GM19328 (cell line): ENCODE results near the gene SAP130.

ENCODE experiments used
- ATAC-seq: cut with Tn5 transposase; IDR thresholded peaks from one replicate; pipeline ENCODE4 v1.9.1; 2021; ENCODE audit warnings: mild to moderate bottlenecking, moderate library complexity; ENCODE audit not compliant: unreplicated experiment

Gene SAP130

DNA sequence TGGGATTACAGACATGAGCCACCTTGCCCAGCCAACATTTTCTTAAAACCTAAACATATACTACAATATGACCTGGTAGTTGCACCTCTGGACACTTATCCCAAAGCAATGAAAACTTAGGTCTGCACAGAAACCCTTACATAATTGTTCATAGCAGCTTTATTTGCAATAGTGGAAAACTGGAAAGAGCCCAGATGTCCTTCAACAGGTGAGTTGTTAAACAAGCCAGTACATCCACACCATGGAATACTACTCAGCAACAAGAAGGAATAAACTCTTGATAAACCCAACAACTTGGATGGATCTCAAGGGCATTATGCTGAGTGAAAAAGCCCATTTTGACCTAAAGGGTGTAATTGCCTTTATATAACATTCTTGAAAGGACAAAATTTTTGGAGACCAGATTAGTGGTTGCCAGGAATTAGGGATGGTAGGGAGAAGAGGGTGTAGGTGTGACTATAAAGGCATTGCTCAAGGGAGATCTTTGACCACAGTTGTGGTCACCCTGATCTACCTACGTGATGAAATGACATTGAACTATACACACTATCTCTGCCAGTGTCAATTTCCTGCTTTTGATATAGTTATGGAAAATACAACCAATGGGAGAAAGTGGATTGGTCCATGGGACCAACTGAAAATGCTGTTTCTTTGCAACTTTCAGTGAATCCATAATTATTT, 130.2 kb downstream of the SAP130 start:
- ATAC-seq = no peak

DNA sequence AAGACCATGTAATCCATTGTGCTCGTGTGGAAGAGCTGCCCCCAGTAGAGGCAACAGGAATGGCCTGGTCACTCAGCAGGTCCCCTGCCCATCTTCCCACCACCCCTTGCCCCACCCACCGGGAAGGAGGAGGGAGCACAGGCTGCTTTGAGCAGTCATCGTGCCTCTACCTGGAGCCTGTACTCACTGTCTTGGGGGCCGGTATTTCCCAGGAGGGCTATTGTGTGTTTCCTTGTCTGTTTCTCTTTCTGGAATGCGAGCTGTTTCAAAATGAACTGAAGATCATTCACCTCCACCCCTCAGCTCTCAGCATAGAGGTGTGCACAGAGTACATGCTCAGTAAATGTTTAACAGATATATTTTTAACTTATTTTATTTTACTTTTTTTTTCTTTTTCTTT, 134.4 kb downstream of the SAP130 start:
- no peak for ATAC-seq

DNA sequence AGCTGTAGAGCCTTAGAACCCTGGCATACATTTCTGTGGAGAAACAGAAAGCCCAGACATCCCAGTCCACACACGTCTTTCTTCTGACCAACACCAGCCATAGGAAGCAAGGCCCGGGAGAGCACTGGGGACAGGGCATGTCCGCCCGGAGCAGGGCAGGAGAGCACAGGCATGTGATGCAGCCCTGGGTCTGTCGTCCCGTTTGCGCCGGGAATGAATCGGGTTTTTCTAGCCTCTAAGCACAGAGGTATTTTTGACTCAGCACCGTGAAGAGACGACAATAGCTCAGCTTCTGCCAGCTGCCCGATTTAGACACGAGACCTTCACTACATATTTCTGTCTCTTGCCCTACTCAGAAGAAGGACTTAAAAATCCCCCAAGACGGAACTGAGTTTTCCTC, 134.8 kb downstream of the SAP130 start:
- ATAC-seq = no peak

DNA sequence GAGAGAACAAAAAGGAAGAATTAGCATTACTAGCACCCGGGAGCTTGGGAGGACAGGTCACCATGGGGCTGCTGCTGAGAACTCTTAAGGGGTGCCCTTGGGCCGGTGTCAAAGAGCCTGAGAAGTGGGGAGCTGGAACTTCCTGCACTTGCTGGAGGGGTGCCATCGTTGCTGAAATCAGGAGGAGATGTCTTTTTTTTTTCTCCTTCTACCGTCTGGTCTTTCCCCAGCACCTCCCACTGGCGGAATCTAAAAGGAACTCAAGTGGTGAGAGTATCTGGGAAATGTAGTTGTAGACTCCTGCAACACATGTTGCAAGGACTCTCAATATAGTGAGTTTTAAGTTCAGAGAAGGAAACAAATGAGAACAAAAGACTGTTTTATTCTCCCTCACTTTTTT, 136.0 kb downstream of the SAP130 start:
- ATAC-seq = no peak
